Right renal cortex interstitium (tissue), 3 donors: ENCODE results near the gene PPP1R9B. TPM values are rescaled to one million over a fixed set of nuclear protein-coding genes. Genes with fewer than 3 reads are reported as not detected.

Experiments used
- DNase-seq, 3 donors: peaks; one replicate each; pipeline ENCODE4 v3.0.0-alpha.2; 2013; ENCODE audit warnings: low read depth in 3 of 3, low spot score in 2 of 3
- polyA plus RNA-seq, 3 donors: library from polyadenylated mRNA; unstranded; fragments of 120-200 nt; gene quantifications; one replicate each; pipeline ENCODE4 v1.2.1, GENCODE V29; 2013; ENCODE audit not compliant: insufficient read length in 3 of 3

The PPP1R9B gene
- polyA plus RNA-seq, 3 donors, result 40.3 to 46.4 (median 44.3) TPM

- no peak for DNase-seq
Observed at GRCh38 chr17:50161911-50162288, 11.4 kb upstream of the PPP1R9B start.

- peak in 2 of 3 donors; percentile 84 to 89 for DNase-seq
Observed at GRCh38 chr17:50161023-50161910, 10.8 kb upstream of the PPP1R9B start.

GRCh38 chr17:50157891-50158290 is 7.4 kb upstream of the PPP1R9B start:
- no peak for DNase-seq

- DNase-seq, result no peak
Observed at GRCh38 chr17:50155115-50155819, 4.8 kb upstream of the PPP1R9B start.

- DNase-seq, result no peak
Observed at GRCh38 chr17:50154604-50155003, 4.1 kb upstream of the PPP1R9B start.

GRCh38 chr17:50153650-50154575 is 3.4 kb upstream of the PPP1R9B start:
- no peak for DNase-seq

- no peak for DNase-seq
Observed at GRCh38 chr17:50152736-50153135, 2.3 kb upstream of the PPP1R9B start.

GRCh38 chr17:50151937-50152547 is 1.6 kb upstream of the PPP1R9B start:
- DNase-seq, result peak in 1 of 3 donors; percentile 89

- DNase-seq, result peak in 1 of 3 donors; percentile 86
Observed at GRCh38 chr17:50151041-50151936, 812 bp upstream of the PPP1R9B start.

GRCh38 chr17:50149417-50150353 is 792 bp downstream of the PPP1R9B start:
- no peak for DNase-seq

GRCh38 chr17:50149091-50149416 is 1.4 kb downstream of the PPP1R9B start:
- no peak for DNase-seq

- no peak for DNase-seq
Observed at GRCh38 chr17:50148226-50149090, 2.0 kb downstream of the PPP1R9B start.

GRCh38 chr17:50147841-50148225 is 2.6 kb downstream of the PPP1R9B start:
- no peak for DNase-seq

- DNase-seq, result no peak
Observed at GRCh38 chr17:50146927-50147665, 3.4 kb downstream of the PPP1R9B start.

GRCh38 chr17:50146230-50146926 is 4.1 kb downstream of the PPP1R9B start:
- no peak for DNase-seq

GRCh38 chr17:50145532-50146229 is 4.8 kb downstream of the PPP1R9B start:
- DNase-seq, result no peak
